Amygdala (tissue), 56 donors: ENCODE results near the gene AGPAT3.

Experiments used
- DNase-seq, 56 donors: peaks; one replicate each; lab custom pipeline; 2025; lab: John Stamatoyannopoulos, UW

The AGPAT3 gene

GRCh38 chr21:44006017-44006619, 141.1 kb downstream of the AGPAT3 start:
- no peak for DNase-seq

GRCh38 chr21:44006656-44007055, 141.6 kb downstream of the AGPAT3 start:
- DNase-seq = no peak

GRCh38 chr21:44010429-44010828, 145.4 kb downstream of the AGPAT3 start:
- DNase-seq = no peak

- no peak for DNase-seq
Measured at GRCh38 chr21:44011123-44011522, 146.1 kb downstream of the AGPAT3 start.

GRCh38 chr21:44011579-44012473, 146.8 kb downstream of the AGPAT3 start, which contains the start of gene TRAPPC10:
TSS of gene TRAPPC10 (plus strand) at chr21:44012309. CDS start at chr21:44012494, 185 bp downstream.
- DNase-seq = peak in 54 of 56 donors; percentile 27 to 89 (median 72)

- DNase-seq = peak in 34 of 56 donors; percentile 18 to 83 (median 58)
Measured at GRCh38 chr21:44012474-44013379, 147.7 kb downstream of the AGPAT3 start.

GRCh38 chr21:44013380-44014088, 148.5 kb downstream of the AGPAT3 start:
- DNase-seq = no peak

- DNase-seq = no peak
Measured at GRCh38 chr21:44017601-44018000, 152.6 kb downstream of the AGPAT3 start.

- DNase-seq = no peak
Measured at GRCh38 chr21:44018127-44018526, 153.1 kb downstream of the AGPAT3 start.

GRCh38 chr21:44018813-44019567, 154.0 kb downstream of the AGPAT3 start:
- DNase-seq = no peak

GRCh38 chr21:44019568-44019958, 154.5 kb downstream of the AGPAT3 start:
- no peak for DNase-seq

GRCh38 chr21:44020551-44020950, 155.5 kb downstream of the AGPAT3 start:
- DNase-seq = no peak

- DNase-seq = no peak
Measured at GRCh38 chr21:44021064-44021463, 156.0 kb downstream of the AGPAT3 start.

GRCh38 chr21:44024257-44024656, 159.2 kb downstream of the AGPAT3 start:
- DNase-seq = no peak

GRCh38 chr21:44024887-44025353, 159.9 kb downstream of the AGPAT3 start:
- DNase-seq = peak in 29 of 56 donors; percentile 10 to 70 (median 40)

- DNase-seq = no peak
Measured at GRCh38 chr21:44027607-44028286, 162.7 kb downstream of the AGPAT3 start.

- no peak for DNase-seq
Measured at GRCh38 chr21:44028287-44028659, 163.2 kb downstream of the AGPAT3 start.

GRCh38 chr21:44029460-44030087, 164.6 kb downstream of the AGPAT3 start:
- DNase-seq = no peak
